GM19328 (cell line): ENCODE measurements around the gene ATP1A1.

ENCODE experiments used
- ATAC-seq: cut with Tn5 transposase; IDR thresholded peaks from one replicate; pipeline ENCODE4 v1.9.1; 2021; ENCODE audit warnings: mild to moderate bottlenecking, moderate library complexity; ENCODE audit not compliant: unreplicated experiment

The ATP1A1 gene

GRCh38 chr1:116412480-116412798, 39.4 kb downstream of the ATP1A1 start:
- no peak for ATAC-seq

GRCh38 chr1:116412898-116413297, 39.9 kb downstream of the ATP1A1 start:
- ATAC-seq, result no peak

- ATAC-seq, result no peak
Measured at GRCh38 chr1:116413414-116413813, 40.4 kb downstream of the ATP1A1 start.

GRCh38 chr1:116414364-116414763, 41.3 kb downstream of the ATP1A1 start:
- ATAC-seq, result no peak

GRCh38 chr1:116415200-116415698, 42.2 kb downstream of the ATP1A1 start:
- ATAC-seq, result no peak

GRCh38 chr1:116415699-116416533, 42.9 kb downstream of the ATP1A1 start:
- ATAC-seq, result no peak

GRCh38 chr1:116416854-116417513, 43.9 kb downstream of the ATP1A1 start:
- no peak for ATAC-seq

- ATAC-seq, result no peak
Measured at GRCh38 chr1:116417678-116418077, 44.6 kb downstream of the ATP1A1 start.

- peak; percentile 89 for ATAC-seq
Measured at GRCh38 chr1:116418091-116418830, 45.2 kb downstream of the ATP1A1 start.

- ATAC-seq, result no peak
Measured at GRCh38 chr1:116420417-116421200, 47.6 kb downstream of the ATP1A1 start.

- ATAC-seq, result no peak
Measured at GRCh38 chr1:116424438-116424837, 51.4 kb downstream of the ATP1A1 start.

GRCh38 chr1:116424863-116425262, 51.8 kb downstream of the ATP1A1 start:
- ATAC-seq, result no peak

GRCh38 chr1:116425987-116426386, 52.9 kb downstream of the ATP1A1 start:
- ATAC-seq, result no peak

GRCh38 chr1:116426401-116426800, 53.4 kb downstream of the ATP1A1 start:
- no peak for ATAC-seq

GRCh38 chr1:116428576-116428975, 55.5 kb downstream of the ATP1A1 start:
- no peak for ATAC-seq

- no peak for ATAC-seq
Measured at GRCh38 chr1:116429821-116430374, 56.9 kb downstream of the ATP1A1 start.

GRCh38 chr1:116431870-116432500, 58.9 kb downstream of the ATP1A1 start:
- no peak for ATAC-seq

- ATAC-seq, result no peak
Measured at GRCh38 chr1:116432655-116433265, 59.7 kb downstream of the ATP1A1 start.
